Skeletal muscle cell (primary cell): ENCODE measurements around the gene RAD51B.
"Not testable (repeated sequence)": the region's sequence is repeated elsewhere in the genome, so short reads cannot be mapped to it uniquely, and the experiment has no call there.

Experiments
- DNase-seq: peaks from one replicate; pipeline ENCODE4 v3.0.0-alpha.2; 2010; ENCODE audit warnings: low read depth
- H3K4me3 ChIP-seq: 2 replicates; pipeline ENCODE4 v1.5.1; 2011; ENCODE audit warnings: low read depth, mild to moderate bottlenecking, control low read depth, low read length, moderate library complexity

The RAD51B gene

GRCh38 chr14:68174446-68174845 is 354.9 kb downstream of the RAD51B start:
- no peak overlapping the region for H3K4me3 ChIP-seq
- no peak for DNase-seq

- H3K4me3 ChIP-seq: no peak overlapping the region
- DNase-seq: no peak
Measured at GRCh38 chr14:68176687-68177086, 357.1 kb downstream of the RAD51B start.

GRCh38 chr14:68177728-68178127 is 358.1 kb downstream of the RAD51B start:
- no peak for DNase-seq
- no peak overlapping the region for H3K4me3 ChIP-seq

GRCh38 chr14:68178282-68178681 is 358.7 kb downstream of the RAD51B start:
- H3K4me3 ChIP-seq: no peak overlapping the region
- no peak for DNase-seq

- DNase-seq: no peak
- H3K4me3 ChIP-seq: no peak overlapping the region
Measured at GRCh38 chr14:68181519-68182326, 362.1 kb downstream of the RAD51B start.

GRCh38 chr14:68182492-68182891 is 362.9 kb downstream of the RAD51B start:
- DNase-seq: no peak
- no peak overlapping the region for H3K4me3 ChIP-seq

- H3K4me3 ChIP-seq, DNase-seq: not testable (repeated sequence)
Measured at GRCh38 chr14:68186500-68187276, 367.1 kb downstream of the RAD51B start.

- DNase-seq: no peak
- H3K4me3 ChIP-seq: no peak overlapping the region
Measured at GRCh38 chr14:68188174-68188573, 368.6 kb downstream of the RAD51B start.

- H3K4me3 ChIP-seq: no peak overlapping the region
- DNase-seq: no peak
Measured at GRCh38 chr14:68190032-68190431, 370.5 kb downstream of the RAD51B start.

GRCh38 chr14:68191567-68192321 is 372.2 kb downstream of the RAD51B start:
- peak; percentile 31 for DNase-seq
- no peak overlapping the region for H3K4me3 ChIP-seq

GRCh38 chr14:68192935-68193334 is 373.4 kb downstream of the RAD51B start:
- H3K4me3 ChIP-seq: no peak overlapping the region
- no peak for DNase-seq

- DNase-seq: no peak
- H3K4me3 ChIP-seq: no peak overlapping the region
Measured at GRCh38 chr14:68193970-68194681, 374.5 kb downstream of the RAD51B start.

GRCh38 chr14:68195126-68195525 is 375.5 kb downstream of the RAD51B start:
- DNase-seq: no peak
- no peak overlapping the region for H3K4me3 ChIP-seq

GRCh38 chr14:68198713-68199495 is 379.3 kb downstream of the RAD51B start:
- H3K4me3 ChIP-seq: no peak overlapping the region
- DNase-seq: no peak

- no peak for DNase-seq
- no peak overlapping the region for H3K4me3 ChIP-seq
Measured at GRCh38 chr14:68199554-68200151, 380.1 kb downstream of the RAD51B start.

- DNase-seq: no peak
- H3K4me3 ChIP-seq: no peak overlapping the region
Measured at GRCh38 chr14:68203871-68204270, 384.3 kb downstream of the RAD51B start.

GRCh38 chr14:68208218-68208617 is 388.6 kb downstream of the RAD51B start:
- no peak for DNase-seq
- no peak overlapping the region for H3K4me3 ChIP-seq

- DNase-seq: no peak
- H3K4me3 ChIP-seq: no peak overlapping the region
Measured at GRCh38 chr14:68208626-68209317, 389.2 kb downstream of the RAD51B start.
